ENCODE data around the gene VAPB.

The VAPB gene

DNA sequence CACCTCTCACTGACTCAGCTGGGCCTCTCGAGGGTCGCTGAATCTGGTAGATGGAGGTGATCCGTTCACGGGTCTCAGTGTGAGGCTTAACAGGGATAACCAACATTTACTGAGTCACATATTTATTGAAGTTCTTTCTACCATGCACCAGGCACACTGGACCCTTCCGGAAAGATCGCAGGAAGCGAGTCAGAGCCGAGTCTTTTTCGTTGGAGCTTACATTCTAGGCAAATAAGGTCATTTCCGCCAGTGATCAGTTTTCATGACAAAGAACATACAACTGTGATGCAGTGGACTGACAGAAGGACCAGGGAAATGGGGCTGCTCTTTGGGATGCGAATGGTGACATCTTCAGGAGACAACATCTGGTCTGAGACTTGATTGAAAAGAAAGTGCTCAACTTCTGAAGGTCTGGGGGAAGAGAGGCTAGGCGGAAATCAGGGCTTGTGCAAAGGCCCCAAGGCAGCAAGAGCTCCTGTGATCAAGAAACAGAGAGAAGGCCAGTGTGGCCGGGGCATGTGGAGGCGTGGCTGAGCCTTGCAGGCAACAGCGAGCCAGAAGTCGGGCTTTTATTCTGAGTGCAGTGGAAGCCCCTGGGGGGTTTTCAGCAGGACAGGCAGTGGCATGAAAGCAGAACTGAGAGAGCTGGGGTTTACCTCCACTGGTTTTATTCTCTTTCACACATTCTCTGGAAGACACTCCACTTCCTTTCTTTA, 69.5 kb downstream of the VAPB start:
- no peak for DNase-seq

DNA sequence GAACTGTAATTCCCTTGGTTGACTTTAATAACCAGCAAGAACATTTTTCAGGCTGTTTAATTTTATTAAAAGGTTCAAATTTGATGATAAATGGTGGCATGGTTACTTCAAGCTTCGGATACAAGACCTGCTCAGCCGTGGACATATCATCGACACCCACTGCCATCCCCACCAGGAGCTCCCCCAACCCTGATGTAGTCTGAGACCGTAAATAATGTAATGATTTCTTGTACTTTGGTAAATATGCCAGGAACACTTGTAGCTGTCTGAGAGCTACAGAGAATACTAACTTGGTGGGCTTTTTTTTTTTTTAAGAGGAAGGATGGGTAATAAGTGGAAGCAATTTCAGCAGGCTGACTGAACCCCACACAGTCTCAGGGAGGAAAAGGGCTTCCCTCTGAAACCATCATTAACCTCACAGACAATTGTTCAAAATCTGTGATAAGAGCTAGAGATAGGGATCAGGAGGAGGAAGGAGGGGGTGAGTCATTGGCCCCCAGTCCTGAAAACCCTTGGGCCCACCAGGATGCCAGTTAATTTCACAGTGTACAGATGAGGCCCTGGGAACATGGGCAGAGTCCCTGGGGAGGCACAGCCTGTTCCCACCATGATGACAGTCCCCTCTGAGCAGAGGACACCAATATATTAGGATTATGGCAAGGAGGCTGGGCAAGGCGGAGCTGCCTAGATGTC, 70.2 kb downstream of the VAPB start:
- no peak for DNase-seq

GRCh38 chr20:58461104-58461503, 72.1 kb downstream of the VAPB start:
- no peak for DNase-seq

GRCh38 chr20:58461899-58462298, 72.9 kb downstream of the VAPB start:
- DNase-seq = no peak

GRCh38 chr20:58463256-58463655, 74.2 kb downstream of the VAPB start:
- DNase-seq = no peak

GRCh38 chr20:58464838-58465237, 75.8 kb downstream of the VAPB start:
- DNase-seq = no peak

GRCh38 chr20:58466095-58466708, 77.2 kb downstream of the VAPB start:
- DNase-seq = no peak

- DNase-seq = no peak
Measured at GRCh38 chr20:58466729-58467571, 77.9 kb downstream of the VAPB start.

DNA sequence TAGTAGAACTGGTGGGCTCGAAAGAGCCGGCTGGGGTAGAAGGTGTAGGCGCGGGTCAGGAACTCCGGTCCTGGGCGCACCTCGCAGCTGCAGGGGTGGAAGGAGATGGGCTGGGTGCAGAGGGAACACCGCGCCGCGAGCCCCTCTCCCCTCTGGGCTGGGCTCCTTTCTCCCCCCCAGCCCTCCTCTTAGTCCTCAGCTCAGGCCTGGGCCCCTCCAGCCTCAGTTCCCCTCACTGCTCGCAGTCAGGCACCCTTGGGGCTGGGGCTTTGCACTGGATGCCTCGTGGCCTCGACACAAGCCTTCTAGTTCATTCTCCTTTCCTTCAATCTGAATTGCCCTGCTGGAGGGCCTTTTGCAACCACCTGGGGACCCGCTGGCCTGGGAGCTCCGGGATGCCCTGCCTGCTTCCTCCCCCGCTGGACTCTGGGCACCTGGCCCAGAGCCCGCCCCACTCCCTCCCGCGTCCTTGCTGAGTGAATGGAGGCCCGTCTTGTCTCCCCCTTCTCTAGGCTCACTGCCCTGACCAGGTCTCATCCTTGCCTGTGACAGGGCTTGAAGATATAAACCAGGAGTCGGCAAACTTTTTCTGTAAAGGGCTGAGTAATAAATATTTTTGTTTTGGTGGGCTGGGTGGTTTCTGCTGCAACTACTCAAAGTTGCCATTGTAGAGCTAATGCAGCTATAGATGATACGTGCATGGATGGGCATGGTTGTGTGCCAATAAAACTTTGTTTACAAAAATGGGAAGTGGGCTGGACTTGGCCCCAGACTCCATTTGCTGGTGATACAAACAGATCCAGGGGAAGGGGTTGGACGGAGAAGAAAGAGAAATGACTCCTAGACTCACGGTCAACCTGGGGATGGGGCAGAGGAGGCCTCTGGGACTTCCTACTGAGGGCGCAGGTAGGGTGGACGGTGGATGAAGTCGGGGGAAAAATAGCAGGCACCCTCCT, 78.8 kb downstream of the VAPB start:
- no peak for DNase-seq

- DNase-seq = no peak
Measured at GRCh38 chr20:58469616-58470015, 80.6 kb downstream of the VAPB start.

DNA sequence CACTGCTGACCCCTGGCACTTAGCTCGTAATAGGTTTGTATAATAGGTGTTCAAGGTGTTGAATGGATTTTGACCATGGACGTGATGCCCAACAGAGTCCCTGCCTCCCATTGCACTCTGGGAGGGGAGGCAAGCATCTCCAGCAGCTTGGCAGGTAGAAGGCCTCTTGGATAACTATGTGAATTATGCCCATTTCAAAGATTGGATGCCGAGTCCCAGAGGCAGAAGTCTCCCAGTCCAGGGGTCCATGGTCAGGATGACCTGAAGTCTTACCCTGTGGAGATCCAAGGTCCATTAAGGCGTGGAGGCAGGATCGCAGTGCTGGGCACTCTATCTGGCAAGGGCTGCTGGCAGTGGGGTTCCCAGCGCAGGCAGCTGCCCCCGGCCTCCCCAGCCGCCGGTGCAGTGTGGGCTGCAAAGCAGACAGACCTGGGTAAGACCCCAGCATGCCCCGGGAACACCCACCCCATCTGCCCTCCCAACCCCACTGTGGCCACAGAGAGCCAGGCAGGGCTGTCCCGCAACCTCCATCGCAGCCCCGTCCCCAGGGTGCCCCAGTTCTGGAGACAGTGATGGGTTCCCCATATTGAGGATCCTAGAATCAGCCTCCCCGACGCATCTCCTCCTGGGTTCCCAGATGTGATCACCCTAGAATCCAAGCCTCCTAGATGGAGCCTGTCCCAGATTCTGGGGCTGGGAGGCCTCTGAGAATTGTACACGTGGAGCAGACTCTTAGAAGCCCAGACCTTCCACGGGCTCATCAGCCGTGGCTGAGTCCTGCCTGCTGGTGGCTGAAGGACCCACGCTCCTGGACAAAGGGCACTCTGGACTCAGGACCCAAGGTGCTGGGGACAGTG, 81.5 kb downstream of the VAPB start:
- DNase-seq = no peak

DNA sequence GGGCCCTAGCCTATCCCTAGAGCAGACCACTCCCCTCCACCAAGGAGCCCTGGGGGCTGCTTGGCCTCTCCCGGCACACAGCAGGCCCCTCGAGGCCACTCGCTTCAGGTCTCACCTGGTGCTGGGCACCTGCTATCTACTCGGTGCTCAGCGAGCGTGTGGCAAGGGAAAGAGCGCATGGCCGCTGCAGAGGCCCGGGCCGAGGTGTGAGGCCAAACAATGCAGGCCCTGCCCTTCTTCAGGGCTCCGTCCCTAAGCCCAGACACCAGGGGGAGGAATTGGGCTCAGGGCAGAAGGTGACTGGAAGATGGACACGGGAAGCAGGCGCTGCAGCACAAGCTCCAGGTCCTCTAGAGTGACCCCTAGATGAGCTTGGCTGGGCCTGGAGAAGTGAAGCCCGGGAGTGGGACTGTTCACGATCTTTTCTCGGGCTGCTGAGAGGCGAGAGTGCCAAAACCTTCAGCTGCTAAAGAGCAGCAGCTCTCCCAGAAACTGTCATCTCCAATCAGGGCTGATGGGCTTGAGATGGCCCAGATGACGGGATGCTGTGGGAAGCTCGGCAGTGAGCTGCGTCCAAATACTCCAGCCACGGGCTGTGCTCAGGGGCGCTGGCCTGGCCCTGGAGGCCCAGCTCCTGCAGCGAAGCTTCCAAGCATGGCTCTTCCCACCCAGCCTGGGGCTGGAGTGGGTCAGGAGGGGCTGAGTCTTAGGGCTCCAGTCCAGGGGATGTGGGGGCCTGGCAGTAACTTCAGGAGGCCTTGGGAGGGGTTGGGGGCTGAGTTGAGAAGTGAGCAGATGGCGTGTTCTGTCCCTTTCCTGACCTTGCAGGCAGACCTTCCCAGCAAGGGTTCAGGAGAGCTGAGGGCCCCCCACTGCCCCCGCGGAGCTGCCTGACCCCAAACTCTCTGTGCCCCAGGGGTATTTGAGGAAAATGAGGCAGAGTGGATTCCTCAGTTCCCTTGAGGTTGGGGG, 82.5 kb downstream of the VAPB start:
- DNase-seq = no peak

GRCh38 chr20:58472273-58473018, 83.4 kb downstream of the VAPB start:
- no peak for DNase-seq

GRCh38 chr20:58473453-58474425, 84.7 kb downstream of the VAPB start:
- DNase-seq = no peak

- DNase-seq = no peak
Measured at GRCh38 chr20:58475466-58475865, 86.4 kb downstream of the VAPB start.

DNA sequence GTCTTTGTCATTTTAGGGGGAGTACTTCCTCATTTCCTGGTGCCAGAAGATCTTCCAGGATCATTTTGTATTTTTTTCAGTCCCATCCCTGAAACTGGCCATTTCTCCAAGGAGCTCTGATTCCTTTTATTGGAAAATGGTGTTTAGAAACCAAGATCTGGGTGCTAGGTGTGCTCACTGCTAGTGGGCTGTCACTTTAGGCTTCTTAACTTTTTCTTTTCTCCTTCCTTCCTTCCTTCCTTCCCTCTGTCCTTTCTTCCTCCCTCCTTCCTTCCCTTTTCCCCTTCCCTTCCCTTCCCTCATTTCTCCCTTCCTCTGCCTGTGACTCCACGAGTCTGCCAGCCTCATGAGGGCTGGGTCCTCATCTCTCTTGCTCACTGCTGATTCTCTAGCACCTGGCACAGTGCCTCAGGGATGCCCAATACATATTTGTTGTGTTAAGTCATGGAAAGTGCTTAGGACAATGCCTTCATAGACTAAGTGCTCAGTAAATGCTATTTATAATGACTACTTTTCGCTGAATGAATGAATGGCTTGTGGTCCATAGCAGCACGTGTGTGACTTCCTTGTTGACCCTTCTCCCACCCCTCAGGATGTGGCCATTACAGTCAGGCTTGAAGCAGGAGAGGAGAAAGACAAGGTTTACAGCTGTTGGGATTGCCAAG, 89.2 kb downstream of the VAPB start:
- no peak for DNase-seq

Measured in nucleus accumbens (tissue), 56 donors.